EH (cell line): ENCODE results near the gene ZNF28.
"Not testable (repeated sequence)": the region's sequence is repeated elsewhere in the genome, so short reads cannot be mapped to it uniquely, and the experiment has no call there.

Experiments used
- DNase-seq: peaks from one replicate; pipeline ENCODE4 v3.0.0-alpha.2; 2015; ENCODE audit warnings: low read depth

The ZNF28 gene

GRCh38 chr19:52778811-52779210, 42.6 kb downstream of the ZNF28 start:
- DNase-seq = no peak

DNA sequence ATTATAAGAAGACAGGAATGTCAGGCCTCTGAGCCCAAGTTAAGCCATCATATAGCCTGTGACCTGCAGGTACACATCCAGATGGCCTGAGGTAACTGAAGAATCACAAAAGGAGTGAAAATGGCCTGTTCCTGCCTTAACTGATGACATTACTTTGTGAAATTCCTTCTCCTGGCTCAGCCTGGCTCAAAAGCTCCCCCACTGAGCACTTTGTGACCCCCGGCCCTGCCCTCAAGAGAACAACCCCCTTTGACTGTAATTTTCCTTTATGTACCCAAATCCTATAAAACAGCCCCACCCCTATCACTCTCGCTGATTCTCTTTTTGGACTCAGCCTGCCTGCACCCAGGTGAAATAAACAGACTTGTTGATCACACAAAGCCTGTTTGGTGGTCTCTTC, 65.0 kb downstream of the ZNF28 start:
- DNase-seq = not testable (repeated sequence)

DNA sequence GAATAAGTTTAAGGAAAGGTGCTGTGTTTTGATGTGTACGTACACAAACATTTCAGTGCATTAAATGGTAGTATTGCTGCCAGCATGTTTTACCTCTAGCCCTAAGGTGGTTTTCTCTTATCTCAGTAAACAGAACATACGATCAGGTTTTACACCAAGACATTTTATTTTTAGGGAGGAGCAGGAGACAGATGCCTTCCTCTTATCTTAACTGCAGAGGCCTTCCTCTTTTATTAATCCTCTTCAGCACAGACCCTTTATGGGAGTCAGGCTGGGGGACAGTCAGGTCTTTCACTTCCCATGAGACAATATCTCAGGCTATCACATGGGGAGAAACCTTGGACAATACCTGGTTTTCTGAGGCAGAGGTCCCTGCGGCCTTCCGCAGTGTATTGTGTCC, 71.7 kb downstream of the ZNF28 start:
- DNase-seq = no peak

DNA sequence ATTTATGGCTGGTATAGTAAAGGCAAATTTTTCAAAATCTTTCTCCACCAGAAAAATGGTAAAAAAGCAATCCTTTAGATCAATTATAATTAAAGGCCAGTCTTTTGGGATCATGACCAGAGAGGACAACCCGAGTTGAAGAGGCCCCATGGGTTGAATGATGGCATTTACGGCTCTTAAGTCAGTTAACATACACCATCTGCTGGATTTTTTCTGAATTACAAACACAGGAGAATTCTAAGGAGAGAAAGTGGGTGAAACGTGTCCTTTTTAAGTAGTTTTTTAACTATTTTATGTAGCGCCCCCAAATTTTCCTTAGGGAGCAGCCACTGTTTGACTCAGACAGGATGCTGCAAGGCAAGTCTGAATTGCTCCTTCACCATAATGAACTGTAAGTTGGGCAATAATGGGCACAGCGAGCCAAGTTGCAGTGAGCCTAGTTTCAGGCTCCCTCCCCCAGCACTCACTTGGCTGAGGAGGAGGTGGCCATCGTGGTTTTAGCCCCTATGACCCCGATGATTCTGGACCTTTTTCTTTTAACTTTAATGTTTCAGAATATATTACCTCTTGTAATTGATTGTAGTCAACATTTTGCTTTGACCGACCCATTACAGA, 73.0 kb downstream of the ZNF28 start:
- DNase-seq = peak; percentile 63
